Measurements from ENCODE around the gene OSBPL2.
A peak's percentile ranks its signal among the peaks of the same experiment; 100 is the strongest.

OSBPL2 gene

GRCh38 chr20:62237801-62238568, at the start of gene OSBPL2:
Gene OSBPL2, plus strand, starts transcription at chr20:62238521. Its CDS starts 17,664 bp downstream, at chr20:62256185.
- peak; percentile 100 for DNase-seq

- DNase-seq: no peak
Observed at GRCh38 chr20:62190639-62191411, 47.5 kb upstream of the OSBPL2 start.

- DNase-seq: no peak
Observed at GRCh38 chr20:62191781-62192559, 46.4 kb upstream of the OSBPL2 start.

- DNase-seq: no peak
Observed at GRCh38 chr20:62192635-62193034, 45.7 kb upstream of the OSBPL2 start.

GRCh38 chr20:62193079-62194025, 45.0 kb upstream of the OSBPL2 start:
- no peak for DNase-seq

GRCh38 chr20:62195075-62195405, 43.3 kb upstream of the OSBPL2 start:
- DNase-seq: no peak

GRCh38 chr20:62195736-62196135, 42.6 kb upstream of the OSBPL2 start:
- no peak for DNase-seq

- DNase-seq: no peak
Observed at GRCh38 chr20:62196286-62196685, 42.0 kb upstream of the OSBPL2 start.

GRCh38 chr20:62197311-62197710, 41.0 kb upstream of the OSBPL2 start:
- DNase-seq: no peak

- no peak for DNase-seq
Observed at GRCh38 chr20:62197801-62198200, 40.5 kb upstream of the OSBPL2 start.

GRCh38 chr20:62198496-62198895, 39.8 kb upstream of the OSBPL2 start:
- DNase-seq: no peak

- no peak for DNase-seq
Observed at GRCh38 chr20:62198931-62199330, 39.4 kb upstream of the OSBPL2 start.

- DNase-seq: no peak
Observed at GRCh38 chr20:62200491-62201172, 37.7 kb upstream of the OSBPL2 start.

GRCh38 chr20:62201173-62202082, 36.9 kb upstream of the OSBPL2 start:
- DNase-seq: no peak

- no peak for DNase-seq
Observed at GRCh38 chr20:62202083-62202395, 36.3 kb upstream of the OSBPL2 start.

- DNase-seq: no peak
Observed at GRCh38 chr20:62202676-62203377, 35.5 kb upstream of the OSBPL2 start.

GRCh38 chr20:62203378-62204030, 34.8 kb upstream of the OSBPL2 start:
- no peak for DNase-seq

GRCh38 chr20:62205618-62206387, 32.5 kb upstream of the OSBPL2 start:
- no peak for DNase-seq

GRCh38 chr20:62206388-62206775, 31.9 kb upstream of the OSBPL2 start:
- DNase-seq: no peak
